Testis (tissue), 3 donors: ENCODE data around the gene KISS1R. TPM values are rescaled to one million over a fixed set of nuclear protein-coding genes. Genes with fewer than 3 reads are reported as not detected.

Source experiments
- DNase-seq: peaks from one replicate; pipeline ENCODE4 v3.0.0-alpha.2; 2019
- H3K27ac ChIP-seq, 2 donors: fragments of 200-600 bp; sonication (generic); one replicate each; pipeline ENCODE4 v1.5.1; 2019
- H3K27me3 ChIP-seq: fragments of 200-600 bp; sonication (generic); one replicate; pipeline ENCODE4 v1.5.1; 2019
- H3K36me3 ChIP-seq: fragments of 200-600 bp; sonication (generic); one replicate; pipeline ENCODE4 v1.5.1; 2017; ENCODE audit warnings: low read depth; ENCODE audit errors: missing control alignments
- H3K4me1 ChIP-seq: fragments of 200-600 bp; sonication (generic); one replicate; pipeline ENCODE4 v1.5.1; 2019
- H3K4me3 ChIP-seq, 2 donors: fragments of 200-600 bp; sonication (generic); one replicate each; pipeline ENCODE4 v1.5.1; 2017 to 2019
- H3K9me3 ChIP-seq: fragments of 200-600 bp; sonication (generic); one replicate; pipeline ENCODE4 v1.5.1; 2017
- CTCF ChIP-seq, 3 experiments: fragments of 450-650 bp in 2 of 3; fragments of 200-600 bp in 1 of 3; sonication (generic) in 1 of 3; IDR thresholded peaks; one replicate each; pipeline ENCODE4 v1.5.1; 2016 to 2019; ENCODE audit warnings: antibody characterized with exemption in 3 of 3, mild to moderate bottlenecking in 2 of 3, moderate library complexity in 1 of 3
- POLR2A ChIP-seq: fragments of 450-650 bp; IDR thresholded peaks from one replicate; pipeline ENCODE4 v1.6.1; 2017; ENCODE audit warnings: antibody characterized with exemption, mild to moderate bottlenecking, moderate library complexity
- WGBS, 2 donors: methylation state at CpG; one replicate each; pipeline ENCODE4 v1.1.5; 2018; 5-methylcytosine and 5-hydroxymethylcytosine counted together
- intact Hi-C: fragments of 100-400 bp; cut with DNase I; formaldehyde crosslinking; loops from one replicate; pipeline ENCODE4 v1.15.1; 2023; ENCODE audit warnings: low total_unique reads
- polyA plus RNA-seq: library from polyadenylated mRNA; stranded (reverse); fragments of 350-450 nt; fragmentation: Illumina TruSeq; extraction: RNeasy Lipid Tissue Mini Kit (QIAGEN cat#74804); gene quantifications from one replicate; pipeline ENCODE4 v1.2.3, GENCODE V29; 2014; ENCODE audit warnings: low read depth, low replicate concordance; ENCODE audit not compliant: insufficient read depth
- total RNA-seq, 2 donors: library from RNA; depleted of rRNA; stranded (reverse); fragments of >200 nt; gene quantifications; one replicate each; pipeline ENCODE4 v1.2.3, GENCODE V29; 2016

Gene KISS1R
- total and polyA plus RNA-seq, 3 donors from 2014 or later = not detected

- Histone ChIP-seq H3K9me3 (no peaks in the 10 kb centered on the region), H3K27me3 (no peaks in the 10 kb centered on the region), H3K36me3 (no peaks in the 10 kb centered on the region), H3K27ac (no peak overlapping the region), H3K4me1 (no peaks in the 10 kb centered on the region), H3K4me3 (no peak overlapping the region)
- WGBS, 2 donors = 77 to 78% methylated on average over 12 to 14 of the region's 14 CpGs
- TF ChIP-seq CTCF (IDR thresholded peaks at IDR 0.05) (no peak), POLR2A (no peak)
- intact Hi-C loops = no loop called here
- DNase-seq = no peak
Measured at GRCh38 chr19:961866-962620, 44.9 kb downstream of the KISS1R start.

- intact Hi-C loops = no loop called here
- Histone ChIP-seq H3K36me3 (no peaks in the 10 kb centered on the region), H3K27me3 (no peaks in the 10 kb centered on the region), H3K4me3 (no peak overlapping the region), H3K27ac (no peak overlapping the region), H3K9me3 (no peaks in the 10 kb centered on the region), H3K4me1 (no peaks in the 10 kb centered on the region)
- WGBS, 2 donors = 89 to 93% methylated on average over 14 to 31 of the region's 31 CpGs
- TF ChIP-seq CTCF (IDR thresholded peaks at IDR 0.05) (no peak), POLR2A (no peak)
- DNase-seq = no peak
Measured at GRCh38 chr19:962683-963400, 45.7 kb downstream of the KISS1R start.

- 88 to 92% methylated on average over 7 to 10 of the region's 11 CpGs for WGBS, 2 donors
- Histone ChIP-seq H3K9me3 (no peaks in the 10 kb centered on the region), H3K4me1 (no peaks in the 10 kb centered on the region), H3K27ac (no peak overlapping the region), H3K36me3 (no peaks in the 10 kb centered on the region), H3K27me3 (no peaks in the 10 kb centered on the region), H3K4me3 (no peak overlapping the region)
- no peak for TF ChIP-seq POLR2A
- no peak for TF ChIP-seq CTCF (IDR thresholded peaks at IDR 0.05)
- intact Hi-C loops = no loop called here
- DNase-seq = no peak
Measured at GRCh38 chr19:963486-963951, 46.4 kb downstream of the KISS1R start.

DNA sequence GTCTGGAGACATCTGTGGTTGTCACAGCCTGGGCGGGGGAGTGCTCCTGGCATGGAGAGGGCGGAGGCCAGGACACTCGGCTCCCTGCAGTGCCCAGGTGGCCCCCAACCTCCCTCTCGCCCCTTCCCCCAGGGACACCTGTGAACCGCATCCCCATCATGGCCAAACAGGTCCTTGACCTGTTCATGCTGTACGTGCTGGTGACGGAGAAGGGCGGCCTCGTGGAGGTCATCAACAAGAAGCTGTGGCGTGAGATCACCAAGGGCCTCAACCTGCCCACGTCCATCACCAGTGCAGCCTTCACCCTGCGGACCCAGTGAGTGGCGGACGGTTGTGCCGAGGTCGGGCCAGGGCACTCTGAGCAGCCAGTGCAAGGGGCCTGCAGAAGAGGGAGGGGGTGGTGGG, 47.0 kb downstream of the KISS1R start:
- Histone ChIP-seq H3K4me1 (no peaks in the 10 kb centered on the region), H3K27me3 (no peaks in the 10 kb centered on the region), H3K9me3 (no peaks in the 10 kb centered on the region), H3K4me3 (no peak overlapping the region), H3K27ac (no peak overlapping the region), H3K36me3 (no peaks in the 10 kb centered on the region)
- 92 to 100% methylated on average over 1 to 16 of the region's 16 CpGs for WGBS, 2 donors
- TF ChIP-seq POLR2A = no peak
- no peak for TF ChIP-seq CTCF (IDR thresholded peaks at IDR 0.05)
- DNase-seq = no peak
- intact Hi-C loops = no loop called here
